HK-2 (cell line): Measurements from ENCODE around the gene LSR.
"Not testable (repeated sequence)": the region's sequence is repeated elsewhere in the genome, so short reads cannot be mapped to it uniquely, and the experiment has no call there.

Experiments
- DNase-seq: peaks from one replicate; pipeline ENCODE4 v3.0.0-alpha.2; 2018; ENCODE audit not compliant: unreplicated experiment

Gene LSR

GRCh38 chr19:35217649-35217990 lies 31.2 kb upstream of the LSR start:
- no peak for DNase-seq

GRCh38 chr19:35219008-35219407 lies 29.8 kb upstream of the LSR start:
- DNase-seq, result no peak

DNA sequence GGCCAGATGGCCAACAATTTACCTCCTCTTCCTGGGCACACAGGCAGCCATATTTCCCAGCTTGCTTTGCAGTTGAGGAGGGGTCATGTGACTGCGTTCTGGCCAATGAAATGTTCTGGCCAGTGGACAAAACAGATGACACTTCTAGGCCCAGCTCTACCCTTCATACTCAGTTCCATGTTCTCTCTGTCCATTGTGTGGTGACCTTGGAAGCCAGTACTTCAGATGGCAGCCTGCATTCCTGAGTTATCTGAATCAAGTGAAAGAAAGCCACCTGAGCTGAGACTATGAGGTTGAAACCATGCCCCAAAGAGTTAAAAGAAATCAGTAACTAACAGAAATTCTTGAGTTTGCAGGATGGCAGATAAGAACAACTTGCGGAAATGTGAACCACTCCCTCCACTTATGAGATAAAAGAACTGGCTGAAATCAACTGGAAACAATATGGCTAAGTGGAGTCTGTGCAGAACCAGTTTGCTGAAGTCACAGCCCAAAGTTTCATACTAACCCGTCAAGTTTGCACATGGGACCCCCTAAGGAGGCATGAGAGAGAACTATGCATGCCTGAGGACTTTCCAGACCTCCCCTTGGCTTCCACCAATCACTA lies 28.4 kb upstream of the LSR start:
- DNase-seq, result no peak

GRCh38 chr19:35220973-35221590 lies 27.7 kb upstream of the LSR start:
- not testable (repeated sequence) for DNase-seq

- no peak for DNase-seq
These were observed 26.3 kb upstream of the LSR start for GRCh38 chr19:35222373-35223015.

GRCh38 chr19:35223084-35223790 lies 25.6 kb upstream of the LSR start:
- DNase-seq, result no peak

GRCh38 chr19:35223862-35224505 lies 24.8 kb upstream of the LSR start:
- no peak for DNase-seq

- DNase-seq, result no peak
These were observed 23.9 kb upstream of the LSR start for GRCh38 chr19:35224681-35225571.

GRCh38 chr19:35225951-35226350 lies 22.9 kb upstream of the LSR start:
- DNase-seq, result no peak

- DNase-seq, result no peak
These were observed 22.1 kb upstream of the LSR start for GRCh38 chr19:35226748-35227147.

- DNase-seq, result no peak
These were observed 20.4 kb upstream of the LSR start, which contains the start of gene FAM187B for GRCh38 chr19:35228177-35228930. Gene FAM187B, minus strand, starts transcription at chr19:35228739. Its CDS starts 59 bp downstream, at chr19:35228680.

GRCh38 chr19:35229601-35230000 lies 19.2 kb upstream of the LSR start:
- DNase-seq, result no peak

DNA sequence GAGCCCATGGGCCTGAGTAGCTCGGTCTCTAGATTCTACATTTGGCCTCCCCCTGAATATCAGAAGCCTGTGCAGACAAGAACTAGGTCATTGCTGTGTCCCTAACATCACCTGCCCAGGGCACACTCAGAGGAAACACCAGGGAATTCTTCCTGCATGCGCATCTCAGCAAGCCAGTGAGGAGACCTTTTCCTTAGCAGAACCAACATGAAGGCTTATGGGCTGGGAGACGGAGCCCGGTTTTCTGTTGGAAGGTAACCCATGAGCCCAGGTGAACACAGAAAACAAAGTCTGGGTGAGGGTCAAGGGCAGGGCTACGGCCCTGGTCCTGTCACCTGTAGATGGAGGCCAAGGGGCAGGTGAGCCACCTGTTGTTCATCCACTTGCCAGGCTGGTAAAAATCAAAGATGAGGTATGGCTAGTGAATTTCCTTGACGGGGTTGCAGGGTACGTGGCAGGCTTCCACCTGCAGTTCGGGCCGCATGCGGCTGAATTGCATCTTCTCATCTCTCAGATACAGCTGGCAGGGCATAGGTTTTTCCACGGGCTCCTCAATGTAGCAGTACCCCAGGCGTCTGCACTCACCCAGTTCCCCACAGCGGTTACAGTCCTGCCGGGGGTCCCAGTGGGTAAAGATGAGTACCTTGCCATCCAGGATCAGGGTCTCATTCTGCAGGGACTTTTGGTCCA lies 16.7 kb upstream of the LSR start:
- no peak for DNase-seq

DNA sequence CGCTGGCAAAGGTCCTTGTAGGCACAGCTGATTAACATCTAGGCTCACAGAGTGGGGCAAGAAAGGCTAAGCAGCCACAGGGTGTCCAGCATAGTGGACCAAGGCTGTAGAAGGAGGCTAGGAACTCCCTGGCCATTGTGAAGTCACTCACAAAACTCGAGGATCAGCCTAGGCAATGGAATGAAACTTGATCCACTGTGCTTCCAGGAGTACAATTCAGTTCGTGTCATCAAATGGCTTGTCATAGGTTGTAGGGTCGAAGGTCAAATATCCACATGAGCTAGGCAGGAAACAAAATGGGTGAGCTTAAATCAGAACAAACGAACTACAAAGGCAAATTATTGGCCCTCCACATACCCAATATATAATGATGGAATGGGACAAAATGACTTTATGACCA lies 15.9 kb upstream of the LSR start:
- no peak for DNase-seq

DNA sequence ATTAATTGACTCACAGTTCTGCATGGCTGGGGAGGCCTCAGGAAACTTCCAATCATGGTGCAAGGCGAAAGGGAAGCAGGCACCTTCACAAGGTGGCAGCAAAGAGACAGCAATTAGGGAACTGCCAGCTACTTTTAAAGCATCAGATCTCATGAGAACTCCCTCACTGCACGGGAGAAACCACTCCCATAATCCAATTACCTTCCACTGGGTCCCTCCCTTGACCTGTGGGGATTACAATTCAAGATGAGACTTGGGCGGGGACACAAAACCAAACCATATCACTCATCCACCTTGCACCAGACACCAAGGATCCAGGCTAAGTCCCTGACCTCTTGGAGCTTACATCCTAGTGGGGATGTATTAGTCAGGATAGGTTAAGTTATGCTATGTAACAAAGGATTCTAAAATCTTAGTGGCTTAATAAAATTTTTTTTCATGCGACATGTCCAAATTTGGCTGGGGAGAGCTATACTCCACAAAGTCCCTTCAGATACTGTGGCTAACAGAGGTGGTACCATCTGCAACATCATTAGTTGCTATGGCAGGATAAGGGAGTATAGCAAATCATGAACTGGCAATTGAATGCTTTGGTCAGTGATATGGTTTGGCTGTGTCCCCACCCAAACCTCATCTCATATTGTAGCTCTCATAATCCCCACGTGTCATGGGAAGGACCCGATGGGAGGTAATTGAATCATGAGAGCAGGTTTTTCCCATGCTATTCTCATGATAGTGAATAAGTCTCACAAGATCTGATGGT lies 12.0 kb upstream of the LSR start:
- no peak for DNase-seq

GRCh38 chr19:35239597-35239996 lies 9.2 kb upstream of the LSR start:
- not testable (repeated sequence) for DNase-seq

- no peak for DNase-seq
These were observed 8.5 kb upstream of the LSR start for GRCh38 chr19:35240327-35240726.

DNA sequence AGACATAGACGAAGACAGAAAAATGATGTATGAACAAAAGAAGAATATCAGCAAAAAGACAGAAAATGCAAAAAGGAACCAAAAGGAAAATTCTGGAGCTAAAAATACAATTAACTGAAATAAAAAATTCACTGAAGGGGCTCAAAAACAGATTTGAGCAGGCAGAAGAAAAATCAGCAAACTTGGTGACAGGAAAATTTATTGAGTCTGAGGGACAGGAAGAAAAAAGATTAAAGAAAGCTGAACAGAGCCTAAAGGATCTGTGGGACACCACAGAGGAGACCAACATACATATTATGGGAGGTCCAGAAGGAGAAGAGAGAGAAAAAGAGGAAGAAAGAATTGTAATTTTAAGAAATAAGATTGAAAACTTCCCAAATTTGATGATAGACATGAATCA lies 7.4 kb upstream of the LSR start:
- no peak for DNase-seq

GRCh38 chr19:35246466-35247092 lies 2.2 kb upstream of the LSR start:
- DNase-seq, result no peak
